HepG2 (cell line): Measurements from ENCODE around the gene BPI. TPM values are rescaled to one million over a fixed set of nuclear protein-coding genes. Genes with fewer than 3 reads are reported as not detected.
A peak's percentile ranks its signal among the peaks of the same experiment; 100 is the strongest.

Source experiments
- ATAC-seq: fragments of 200-7000 bp; cut with Tn5 transposase; 3 replicates; pipeline ENCODE4 v1.9.1; 2020; ENCODE audit warnings: mild to moderate bottlenecking, moderate library complexity
- BruUV-seq: library from RNA; stranded (reverse); fragments of 400-500 nt; replicated peaks from 2 replicates; lab custom pipeline; 2021; lab: Mats Ljungman, UMichigan
- CTCF ChIA-PET: fragments of 300-600 bp; formaldehyde crosslinking; extraction: SDS; loops from one replicate; lab custom pipeline; 2021; ENCODE audit warnings: low total read pairs, inconsistent platforms, low intra/inter-chr PET ratio; lab: Yijun Ruan, JAX
- POLR2A ChIA-PET: fragments of 350-600 bp; sonication (Branson Sonifier 250); formaldehyde crosslinking; loops from one replicate; lab custom pipeline; 2020; ENCODE audit warnings: antibody characterized with exemption, inconsistent platforms; lab: Yijun Ruan, JAX
- DNase-seq: peaks from one replicate; pipeline ENCODE4 v3.0.0-alpha.2; 2015; ENCODE audit warnings: low spot score
- FAIRE-seq: peaks from 3 replicates; lab custom pipeline; 2011; peaks lifted over from hg19 to GRCh38; lab: Jason Lieb, UNC
- H2AFZ ChIP-seq: one replicate; pipeline ENCODE4 v1.6.1; 2011; ENCODE audit warnings: low read length, inconsistent platforms
- H3K27ac ChIP-seq: fragments of 300-600 bp; 3 replicates; pipeline ENCODE4 v1.8.0; 2011; ENCODE audit warnings: mixed run types, mild to moderate bottlenecking, mixed read lengths, low read length, inconsistent platforms; ENCODE audit not compliant: insufficient read depth; ENCODE audit errors: extremely low read length
- H3K27me3 ChIP-seq, 2 experiments: fragments of 200-600 bp in 1 of 2; 2 replicates in 1 of 2; 3 replicates in 1 of 2; pipeline versions ENCODE4 v1.6.0 to v1.8.0; 2011; ENCODE audit warnings: low read length in 2 of 2, mild to moderate bottlenecking in 2 of 2, moderate library complexity in 2 of 2, inconsistent platforms in 1 of 2; ENCODE audit not compliant: insufficient read depth in 2 of 2, control insufficient read depth in 1 of 2
- H3K36me3 ChIP-seq, 2 experiments: fragments of 200-600 bp in 1 of 2; replicated peaks in 1 of 2; 2 replicates in 1 of 2; 3 replicates in 1 of 2; pipeline versions ENCODE4 v1.5.1 to v1.8.0; 2011; ENCODE audit warnings: low read length in 2 of 2, inconsistent platforms in 1 of 2; ENCODE audit not compliant: insufficient read depth in 2 of 2, control insufficient read depth in 1 of 2
- H3K4me1 ChIP-seq: 2 replicates; pipeline ENCODE4 v1.5.1; 2012; ENCODE audit warnings: low read length, inconsistent platforms; ENCODE audit not compliant: insufficient read depth
- H3K4me2 ChIP-seq: 2 replicates; pipeline ENCODE4 v1.6.0; 2011; ENCODE audit warnings: low read depth, low read length, inconsistent platforms
- H3K4me3 ChIP-seq, 3 experiments: fragments of 200-600 bp in 1 of 3; sonication (generic), shearing (Covaris generic) in 1 of 3; replicated peaks in 1 of 3; 2 replicates each; pipeline ENCODE4 v1.5.1; 2011 to 2016; ENCODE audit warnings: low read length in 3 of 3, inconsistent platforms in 2 of 3, low read depth in 2 of 3, mild to moderate bottlenecking in 2 of 3, control low read depth in 1 of 3, mixed read lengths in 1 of 3; ENCODE audit not compliant: insufficient read depth in 1 of 3
- H3K79me2 ChIP-seq: one replicate; pipeline ENCODE4 v1.6.1; 2011; ENCODE audit warnings: low read length, inconsistent platforms; ENCODE audit not compliant: insufficient read depth
- H3K9ac ChIP-seq: 2 replicates; pipeline ENCODE4 v1.6.0; 2011; ENCODE audit warnings: mild to moderate bottlenecking, low read depth, low read length, inconsistent platforms; ENCODE audit not compliant: insufficient read depth
- H3K9me3 ChIP-seq: 2 replicates; pipeline ENCODE4 v1.5.1; 2012; ENCODE audit warnings: mild to moderate bottlenecking, low read length
- H4K20me1 ChIP-seq: 2 replicates; pipeline ENCODE4 v1.6.0; 2011; ENCODE audit warnings: inconsistent platforms, mild to moderate bottlenecking, low read length, moderate library complexity; ENCODE audit not compliant: insufficient read depth
- CBX2 ChIP-seq, 2 experiments: fragments of 200-600 bp in 1 of 2; sonication (generic); formaldehyde crosslinking in 1 of 2; IDR thresholded peaks; 2 replicates each; pipeline versions ENCODE4 v1.7.0 to v1.8.1; 2018 to 2022; ENCODE audit warnings: low read depth in 2 of 2, low read length in 1 of 2, mild to moderate bottlenecking in 1 of 2, missing genetic modification reagents in 1 of 2
- CBX5 ChIP-seq: sonication (generic); formaldehyde crosslinking; IDR thresholded peaks from 2 replicates; pipeline ENCODE4 v1.4.0; 2020; ENCODE audit warnings: missing genetic modification reagents, borderline replicate concordance
- DMAP1 ChIP-seq: IDR thresholded peaks from 2 replicates; pipeline ENCODE4 v1.6.1; 2016
- JUN ChIP-seq: sonication (generic); formaldehyde crosslinking; IDR thresholded peaks from 2 replicates; pipeline ENCODE4 v1.4.0; 2020; ENCODE audit warnings: mild to moderate bottlenecking, missing genetic modification reagents
- SIN3B ChIP-seq: fragments of 150-350 bp; IDR thresholded peaks from 2 replicates; pipeline ENCODE4 v1.6.1; 2014; ENCODE audit warnings: low read length
- ZNF24 ChIP-seq: fragments of 450-650 bp; IDR thresholded peaks from 2 replicates; pipeline ENCODE4 v1.6.1; 2017; ENCODE audit warnings: antibody characterized with exemption, mild to moderate bottlenecking
- ZNF282 ChIP-seq: fragments of 450-650 bp; IDR thresholded peaks from 2 replicates; pipeline ENCODE4 v1.6.1; 2018; ENCODE audit not compliant: partially characterized antibody
- ZNF549 ChIP-seq: sonication (generic); formaldehyde crosslinking; IDR thresholded peaks from 2 replicates; pipeline ENCODE4 v1.5.0; 2020; ENCODE audit warnings: missing genetic modification reagents
- ZZZ3 ChIP-seq: sonication (generic); formaldehyde crosslinking; IDR thresholded peaks from 2 replicates; pipeline ENCODE4 v1.4.0; 2020; ENCODE audit warnings: missing genetic modification reagents, mild to moderate bottlenecking, borderline replicate concordance
- WGBS: methylation state at CpG from one replicate; pipeline ENCODE4 v1.1.6; 2017; ENCODE audit warnings: low lambda C conversion rate; 5-methylcytosine and 5-hydroxymethylcytosine counted together
- in situ Hi-C: cut with HindIII; loops from 2 replicates; pipeline ENCODE4 v1.10.0; 2017; ENCODE audit warnings: low pct_unique_long_range_greater_than_20kb; ENCODE audit not compliant: extremely low pct_ligation_motif_present
- intact Hi-C: fragments of 100-400 bp; cut with micrococcal nuclease; formaldehyde crosslinking; loops from one replicate; pipeline ENCODE4 v1.10.0; 2022; ENCODE audit not compliant: unreplicated experiment
- polyA plus RNA-seq, 8 experiments: library from polyadenylated mRNA; depleted of rRNA in 3 of 8; stranded (reverse) in 7 of 8; unstranded in 1 of 8; fragments of >200 nt; fragmentation: Illumina TruSeq in 4 of 8; extraction: Trizol in 4 of 8; gene quantifications; 2 replicates each; pipeline versions ENCODE4 v1.2.1 to v1.2.3, GENCODE V29; 2011 to 2016; ENCODE audit warnings: low read depth in 4 of 8, missing spikeins in 1 of 8, mixed read lengths in 1 of 8; ENCODE audit not compliant: insufficient read depth in 1 of 8
- total RNA-seq, 5 experiments: library from RNA; depleted of rRNA; stranded (reverse); fragments of >200 nt; fragmentation: Illumina TruSeq; extraction: Trizol; gene quantifications; 2 replicates each; pipeline ENCODE4 v1.2.3, GENCODE V29; 2016; ENCODE audit warnings: low read depth in 1 of 5
- TF ChIP-seq, protein P1 (sequence below): sonication (generic); formaldehyde crosslinking; IDR thresholded peaks from 2 replicates; pipeline ENCODE4 v1.4.0; 2020; ENCODE audit warnings: mild to moderate bottlenecking, missing genetic modification reagents, borderline replicate concordance
- TF ChIP-seq, protein P2 (sequence below): sonication (generic); formaldehyde crosslinking; conservative IDR thresholded peaks from 2 replicates; pipeline ENCODE4 v1.5.0; 2020; ENCODE audit warnings: missing genetic modification reagents
- TF ChIP-seq, protein P3 (sequence below): sonication (generic); formaldehyde crosslinking; IDR thresholded peaks from 2 replicates; pipeline ENCODE4 v1.4.0; 2020; ENCODE audit warnings: missing genetic modification reagents

Gene BPI
- total and polyA plus RNA-seq, 2 of the 13 experiments (the other 11 are each of a cell fraction or from before 2014, with no cell fraction given) = not detected

DNA sequence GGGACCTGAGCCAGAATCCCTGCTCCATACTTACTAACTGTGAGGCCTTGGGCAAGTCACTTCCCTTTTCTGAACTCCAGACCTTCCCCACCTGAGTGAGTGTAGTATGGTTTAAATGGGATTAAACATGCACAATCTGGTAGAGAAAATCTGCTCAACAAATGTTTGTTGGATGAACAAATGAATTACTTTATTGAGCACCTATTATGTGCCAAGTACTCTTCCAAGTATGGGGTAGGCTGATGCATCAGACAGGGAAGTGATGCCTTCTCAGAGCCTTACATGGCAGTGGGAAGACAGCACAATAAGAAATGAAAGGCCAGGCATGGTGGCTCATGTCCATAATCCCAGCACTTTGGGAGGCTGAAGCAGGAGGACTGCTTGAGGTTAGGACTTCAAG, 27.3 kb downstream of the BPI start:
- no peak for ATAC-seq
- no peak for FAIRE-seq
- Histone ChIP-seq H3K27me3 (peaks cover 0 to 17% of the 10 kb centered on the region in 2 experiments; a peak in 1 of 5 replicates), H3K9me3 (no peaks in the 10 kb centered on the region), H3K79me2 (no peaks in the 10 kb centered on the region), H3K9ac (no peak overlapping the region), H2AFZ (no peak overlapping the region), H4K20me1 (no peaks in the 10 kb centered on the region), H3K4me2 (no peak overlapping the region), H3K4me1 (peaks cover 24% of the 10 kb centered on the region)
- ChIA-PET POLR2A (interaction anchor here (1.0 kb wide), 1 partner anchor 104 kb away, joined by 3 read pairs; the partner anchor contains the start of gene SNHG17), CTCF (no interaction called here)
- no peak for DNase-seq
- in situ Hi-C loops = no loop called here
- BruUV-seq = no TSS peak
- TF ChIP-seq JUN (CRISPR knock-in tag) = no peak
- TF ChIP-seq ZNF24 = peak; percentile 79
- TF ChIP-seq, all 625 proteins: peak for 1
- H3K4me3 ChIP-seq = no peak overlapping the region
- intact Hi-C loops = no loop called here
- H3K27ac ChIP-seq = no peak overlapping the region
- H3K36me3 ChIP-seq = no peaks in the 10 kb centered on the region

DNA sequence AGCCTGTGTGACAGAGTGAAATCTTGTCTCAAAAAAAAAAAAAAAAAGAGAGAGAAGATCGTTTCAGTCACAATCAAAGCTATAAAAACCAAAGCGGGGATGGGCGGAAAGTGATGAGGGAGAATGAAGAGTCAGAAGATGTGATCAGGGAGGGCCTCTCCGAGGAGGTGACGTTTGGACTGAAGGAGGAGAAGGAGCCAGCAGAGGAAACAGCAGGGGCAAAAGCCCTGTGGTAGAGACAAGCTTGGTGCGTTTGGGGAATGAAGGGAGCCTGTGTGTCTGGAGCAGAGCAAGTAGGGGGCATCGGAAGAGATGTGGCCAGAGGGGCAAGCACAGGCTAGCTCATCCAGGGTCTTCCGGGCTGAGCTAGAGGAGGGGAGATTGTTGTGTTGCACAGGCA, 27.9 kb downstream of the BPI start:
- WGBS = 55% methylated on average over 8 of the region's 8 CpGs
- intact Hi-C loops (no loop called here), in situ Hi-C loops (no loop called here)
- ChIA-PET CTCF (no interaction called here), POLR2A (no interaction called here)
- Histone ChIP-seq H2AFZ (no peak overlapping the region), H3K27me3 (peaks cover 0 to 16% of the 10 kb centered on the region in 2 experiments; a peak in 1 of 5 replicates), H3K4me1 (peaks cover 24% of the 10 kb centered on the region), H3K79me2 (no peaks in the 10 kb centered on the region), H3K9me3 (no peaks in the 10 kb centered on the region), H3K4me2 (no peak overlapping the region), H3K9ac (no peak overlapping the region), H3K36me3 (no peaks in the 10 kb centered on the region), H4K20me1 (no peaks in the 10 kb centered on the region), H3K4me3 (no peak overlapping the region), H3K27ac (no peak overlapping the region)
- ATAC-seq (no peak), FAIRE-seq (no peak), DNase-seq (no peak)
- no TSS peak for BruUV-seq
- TF ChIP-seq SIN3B = no peak
- no peak for TF ChIP-seq DMAP1 (CRISPR knock-in tag)
- TF ChIP-seq CBX2 (IDR thresholded peaks at IDR 0.05; ENCODE audit: low read depth, low read length) = no peak
- TF ChIP-seq CBX2 (CRISPR knock-in tag; IDR thresholded peaks at IDR 0.05; ENCODE audit: low read depth) = no peak
- no peak for TF ChIP-seq ZNF282
- TF ChIP-seq ZNF549 (CRISPR knock-in tag) = no peak
- TF ChIP-seq, protein P1, sequence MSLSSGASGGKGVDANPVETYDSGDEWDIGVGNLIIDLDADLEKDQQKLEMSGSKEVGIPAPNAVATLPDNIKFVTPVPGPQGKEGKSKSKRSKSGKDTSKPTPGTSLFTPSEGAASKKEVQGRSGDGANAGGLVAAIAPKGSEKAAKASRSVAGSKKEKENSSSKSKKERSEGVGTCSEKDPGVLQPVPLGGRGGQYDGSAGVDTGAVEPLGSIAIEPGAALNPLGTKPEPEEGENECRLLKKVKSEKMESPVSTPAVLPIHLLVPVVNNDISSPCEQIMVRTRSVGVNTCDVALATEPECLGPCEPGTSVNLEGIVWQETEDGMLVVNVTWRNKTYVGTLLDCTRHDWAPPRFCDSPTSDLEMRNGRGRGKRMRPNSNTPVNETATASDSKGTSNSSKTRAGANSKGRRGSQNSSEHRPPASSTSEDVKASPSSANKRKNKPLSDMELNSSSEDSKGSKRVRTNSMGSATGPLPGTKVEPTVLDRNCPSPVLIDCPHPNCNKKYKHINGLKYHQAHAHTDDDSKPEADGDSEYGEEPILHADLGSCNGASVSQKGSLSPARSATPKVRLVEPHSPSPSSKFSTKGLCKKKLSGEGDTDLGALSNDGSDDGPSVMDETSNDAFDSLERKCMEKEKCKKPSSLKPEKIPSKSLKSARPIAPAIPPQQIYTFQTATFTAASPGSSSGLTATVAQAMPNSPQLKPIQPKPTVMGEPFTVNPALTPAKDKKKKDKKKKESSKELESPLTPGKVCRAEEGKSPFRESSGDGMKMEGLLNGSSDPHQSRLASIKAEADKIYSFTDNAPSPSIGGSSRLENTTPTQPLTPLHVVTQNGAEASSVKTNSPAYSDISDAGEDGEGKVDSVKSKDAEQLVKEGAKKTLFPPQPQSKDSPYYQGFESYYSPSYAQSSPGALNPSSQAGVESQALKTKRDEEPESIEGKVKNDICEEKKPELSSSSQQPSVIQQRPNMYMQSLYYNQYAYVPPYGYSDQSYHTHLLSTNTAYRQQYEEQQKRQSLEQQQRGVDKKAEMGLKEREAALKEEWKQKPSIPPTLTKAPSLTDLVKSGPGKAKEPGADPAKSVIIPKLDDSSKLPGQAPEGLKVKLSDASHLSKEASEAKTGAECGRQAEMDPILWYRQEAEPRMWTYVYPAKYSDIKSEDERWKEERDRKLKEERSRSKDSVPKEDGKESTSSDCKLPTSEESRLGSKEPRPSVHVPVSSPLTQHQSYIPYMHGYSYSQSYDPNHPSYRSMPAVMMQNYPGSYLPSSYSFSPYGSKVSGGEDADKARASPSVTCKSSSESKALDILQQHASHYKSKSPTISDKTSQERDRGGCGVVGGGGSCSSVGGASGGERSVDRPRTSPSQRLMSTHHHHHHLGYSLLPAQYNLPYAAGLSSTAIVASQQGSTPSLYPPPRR (CRISPR knock-in tag) = no peak
- TF ChIP-seq, protein P2, sequence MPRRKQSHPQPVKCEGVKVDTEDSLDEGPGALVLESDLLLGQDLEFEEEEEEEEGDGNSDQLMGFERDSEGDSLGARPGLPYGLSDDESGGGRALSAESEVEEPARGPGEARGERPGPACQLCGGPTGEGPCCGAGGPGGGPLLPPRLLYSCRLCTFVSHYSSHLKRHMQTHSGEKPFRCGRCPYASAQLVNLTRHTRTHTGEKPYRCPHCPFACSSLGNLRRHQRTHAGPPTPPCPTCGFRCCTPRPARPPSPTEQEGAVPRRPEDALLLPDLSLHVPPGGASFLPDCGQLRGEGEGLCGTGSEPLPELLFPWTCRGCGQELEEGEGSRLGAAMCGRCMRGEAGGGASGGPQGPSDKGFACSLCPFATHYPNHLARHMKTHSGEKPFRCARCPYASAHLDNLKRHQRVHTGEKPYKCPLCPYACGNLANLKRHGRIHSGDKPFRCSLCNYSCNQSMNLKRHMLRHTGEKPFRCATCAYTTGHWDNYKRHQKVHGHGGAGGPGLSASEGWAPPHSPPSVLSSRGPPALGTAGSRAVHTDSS = no peak
- no peak for TF ChIP-seq ZZZ3 (CRISPR knock-in tag)
- no peak for TF ChIP-seq CBX5
- TF ChIP-seq, protein P3, sequence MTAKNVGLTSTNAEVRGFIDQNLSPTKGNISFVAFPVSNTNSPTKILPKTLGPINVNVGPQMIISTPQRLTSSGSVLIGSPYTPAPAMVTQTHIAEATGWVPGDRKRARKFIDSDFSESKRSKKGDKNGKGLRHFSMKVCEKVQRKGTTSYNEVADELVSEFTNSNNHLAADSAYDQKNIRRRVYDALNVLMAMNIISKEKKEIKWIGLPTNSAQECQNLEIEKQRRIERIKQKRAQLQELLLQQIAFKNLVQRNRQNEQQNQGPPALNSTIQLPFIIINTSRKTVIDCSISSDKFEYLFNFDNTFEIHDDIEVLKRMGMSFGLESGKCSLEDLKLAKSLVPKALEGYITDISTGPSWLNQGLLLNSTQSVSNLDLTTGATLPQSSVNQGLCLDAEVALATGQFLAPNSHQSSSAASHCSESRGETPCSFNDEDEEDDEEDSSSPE (CRISPR knock-in tag) = no peak
